CD1c-positive myeloid dendritic cell (primary cell): ENCODE results near the gene SCAMP5.
A peak's percentile ranks its signal among the peaks of the same experiment; 100 is the strongest.

Source experiments
- DNase-seq: peaks from one replicate; pipeline ENCODE4 v3.0.0-alpha.2; 2016; ENCODE audit errors: extremely low spot score

The SCAMP5 gene

DNA sequence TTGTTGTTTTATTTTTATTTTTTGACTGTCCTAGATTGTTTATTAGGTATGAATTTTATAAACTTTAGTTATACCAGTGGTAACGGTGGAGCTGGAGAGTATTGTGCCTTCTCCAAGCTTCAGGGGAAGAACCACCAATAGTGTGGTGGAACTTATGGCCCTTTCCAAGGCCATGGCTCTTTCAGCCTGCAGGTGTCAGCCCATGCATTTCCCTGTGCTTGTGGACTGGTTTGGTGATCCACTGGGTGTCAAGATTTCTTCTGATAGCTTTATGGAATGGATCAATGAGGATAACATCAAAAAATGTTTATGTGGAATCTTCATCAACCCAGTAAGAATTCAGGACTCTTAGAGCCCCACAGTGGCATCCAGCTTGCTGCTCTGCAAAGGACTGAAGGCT lies 19.2 kb upstream of the SCAMP5 start:
- DNase-seq, result no peak

DNA sequence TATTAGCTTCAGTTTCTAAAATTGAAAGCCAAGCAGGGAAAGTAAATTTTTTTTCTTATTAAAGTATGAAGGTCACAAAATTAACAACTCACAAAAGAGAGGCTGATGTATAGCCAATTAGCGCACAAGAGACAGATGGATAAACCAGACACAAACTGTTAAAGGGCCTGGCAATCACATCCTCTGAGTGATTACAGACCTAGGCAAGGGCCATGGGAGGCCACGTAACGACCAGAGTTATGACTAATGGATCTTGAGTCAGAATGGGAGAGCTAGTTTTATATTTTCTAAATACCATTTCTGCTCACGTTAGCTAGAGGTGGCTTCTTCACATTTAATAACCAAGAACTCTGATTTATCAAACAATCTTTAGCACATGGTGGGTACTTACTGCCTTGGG lies 17.8 kb upstream of the SCAMP5 start:
- DNase-seq, result no peak

- DNase-seq, result no peak
Measured at GRCh38 chr15:74978077-74978476, 17.3 kb upstream of the SCAMP5 start.

GRCh38 chr15:74978503-74978902 lies 16.9 kb upstream of the SCAMP5 start:
- no peak for DNase-seq

GRCh38 chr15:74982183-74982582 lies 13.2 kb upstream of the SCAMP5 start:
- DNase-seq, result peak; percentile 8

- peak; percentile 41 for DNase-seq
Measured at GRCh38 chr15:74983725-74984231, 11.6 kb upstream of the SCAMP5 start.

DNA sequence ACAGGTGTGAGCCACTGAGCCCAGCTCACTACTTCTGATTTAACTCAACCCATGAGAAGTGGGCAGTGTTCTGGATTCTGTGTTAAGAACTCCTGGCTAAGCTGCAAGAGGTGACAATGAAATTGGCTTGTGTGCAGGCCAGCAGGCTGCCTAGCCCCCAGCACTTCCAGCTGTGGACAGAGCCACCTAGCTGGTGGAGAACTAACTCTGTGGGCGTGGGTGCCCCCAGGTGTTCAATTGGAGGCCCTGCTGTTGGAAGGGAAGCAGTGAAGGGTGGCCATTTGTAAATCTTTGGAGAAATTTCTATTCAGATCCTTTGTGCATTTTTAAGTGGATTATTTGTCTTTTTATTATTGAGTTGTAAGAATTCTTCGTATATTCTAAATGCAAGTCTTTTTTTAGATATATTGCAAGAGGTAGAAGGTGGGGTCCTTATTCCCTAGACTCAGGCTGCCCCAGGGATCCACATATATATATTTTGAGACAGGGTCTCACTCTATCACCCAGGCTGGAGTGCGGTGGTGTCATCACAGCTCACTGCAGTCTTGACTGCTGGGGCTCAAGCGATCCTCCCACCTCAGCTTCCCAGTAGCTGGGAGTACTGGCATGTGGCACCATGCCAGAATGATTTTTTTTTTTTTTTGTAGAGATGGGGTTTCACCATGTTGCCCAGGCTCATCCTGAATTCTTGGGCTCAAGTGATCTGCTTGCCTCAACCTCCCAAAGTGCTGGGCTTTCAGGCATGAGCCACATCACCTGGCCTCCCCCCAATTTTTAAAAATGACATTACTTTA lies 7.2 kb upstream of the SCAMP5 start:
- DNase-seq, result no peak

- DNase-seq, result no peak
Measured at GRCh38 chr15:74989527-74989926, 5.8 kb upstream of the SCAMP5 start.

GRCh38 chr15:74992619-74993018 lies 2.7 kb upstream of the SCAMP5 start:
- no peak for DNase-seq

- DNase-seq, result no peak
Measured at GRCh38 chr15:74994236-74994635, 1.1 kb upstream of the SCAMP5 start.

GRCh38 chr15:74994685-74995084 lies 678 bp upstream of the SCAMP5 start:
- no peak for DNase-seq

GRCh38 chr15:74995779-74996765 lies 709 bp downstream of the SCAMP5 start:
- DNase-seq, result no peak

GRCh38 chr15:74997141-74997540 lies 1.8 kb downstream of the SCAMP5 start:
- no peak for DNase-seq

- no peak for DNase-seq
Measured at GRCh38 chr15:74997543-74997942, 2.2 kb downstream of the SCAMP5 start.

- DNase-seq, result no peak
Measured at GRCh38 chr15:75001310-75001709, 5.9 kb downstream of the SCAMP5 start.

DNA sequence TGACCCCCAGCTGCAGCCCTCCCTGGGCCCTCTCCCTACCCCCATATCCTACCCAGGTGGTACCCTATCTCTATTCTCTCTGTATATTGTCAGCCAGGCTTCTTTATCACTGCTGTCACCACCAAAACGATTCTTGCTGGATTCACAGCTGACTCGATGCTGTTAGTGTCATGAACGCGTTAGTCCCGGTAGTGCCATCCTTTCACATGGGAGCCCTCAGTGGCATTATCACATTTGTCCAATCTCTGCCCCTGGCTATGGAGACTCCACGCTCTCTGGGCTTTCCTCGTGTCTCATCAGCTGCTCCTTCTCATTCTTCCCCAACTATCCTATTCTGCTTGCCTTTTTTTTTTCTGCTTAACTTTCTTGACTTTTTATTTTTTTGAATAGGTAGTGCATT lies 7.0 kb downstream of the SCAMP5 start:
- no peak for DNase-seq

- no peak for DNase-seq
Measured at GRCh38 chr15:75007216-75007615, 11.9 kb downstream of the SCAMP5 start.

GRCh38 chr15:75008221-75008625 lies 12.9 kb downstream of the SCAMP5 start:
- DNase-seq, result peak; percentile 59

- peak; percentile 43 for DNase-seq
Measured at GRCh38 chr15:75008629-75009326, 13.4 kb downstream of the SCAMP5 start.

GRCh38 chr15:75016431-75016830 lies 21.1 kb downstream of the SCAMP5 start:
- no peak for DNase-seq

- no peak for DNase-seq
Measured at GRCh38 chr15:75019916-75020315, 24.6 kb downstream of the SCAMP5 start.

- DNase-seq, result no peak
Measured at GRCh38 chr15:75021341-75021740, 26.0 kb downstream of the SCAMP5 start.
